ENCODE results near the gene LMBRD1.

LMBRD1 gene

DNA sequence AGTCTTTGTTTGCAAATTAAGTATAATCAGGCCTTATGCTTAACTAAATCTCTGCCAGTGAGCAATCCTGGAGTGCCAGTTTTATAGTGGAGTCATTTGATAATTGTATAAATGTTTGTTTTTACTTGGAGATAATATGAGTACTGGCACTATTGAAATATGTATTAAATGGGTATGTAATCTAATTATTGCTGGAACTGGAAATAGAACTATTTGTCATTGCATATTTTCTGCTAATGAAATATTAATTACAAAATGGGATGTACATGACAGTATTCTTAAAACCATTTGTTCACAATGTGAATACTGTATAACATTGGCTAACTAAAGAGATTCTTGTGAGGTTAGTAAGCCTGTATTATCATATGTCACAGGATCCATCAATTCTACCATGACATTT, 20.5 kb upstream of the LMBRD1 start:
- Histone ChIP-seq H3K9ac (ENCODE audit: low read length) (no peak overlapping the region), H3K27ac (ENCODE audit: low read depth, low read length) (no peak overlapping the region), H2AFZ (ENCODE audit: low read depth, low read length, severe bottlenecking) (peak overlapping the region; percentile 80), H3F3A (ENCODE audit: insufficient read depth) (no peaks in the 10 kb centered on the region), H3K9me3 (ENCODE audit: insufficient read depth, low read length) (no peaks in the 10 kb centered on the region), H4K20me1 (ENCODE audit: low read depth, low read length) (no peaks in the 10 kb centered on the region), H3K36me3 (ENCODE audit: low read length) (no peaks in the 10 kb centered on the region), H3K79me2 (ENCODE audit: insufficient read depth, low read length) (no peaks in the 10 kb centered on the region), H3K9me2 (replicated peaks; ENCODE audit: insufficient read depth, low read length) (no peaks in the 10 kb centered on the region), H3K27me3 (ENCODE audit: low read length) (no peaks in the 10 kb centered on the region), H3K4me2 (ENCODE audit: low read depth, low read length, poor library complexity, severe bottlenecking) (peak overlapping the region; percentile 39), H3K4me3 (ENCODE audit: insufficient read depth, low read length, poor library complexity, severe bottlenecking) (no peak overlapping the region)
- TF ChIP-seq, protein P1, sequence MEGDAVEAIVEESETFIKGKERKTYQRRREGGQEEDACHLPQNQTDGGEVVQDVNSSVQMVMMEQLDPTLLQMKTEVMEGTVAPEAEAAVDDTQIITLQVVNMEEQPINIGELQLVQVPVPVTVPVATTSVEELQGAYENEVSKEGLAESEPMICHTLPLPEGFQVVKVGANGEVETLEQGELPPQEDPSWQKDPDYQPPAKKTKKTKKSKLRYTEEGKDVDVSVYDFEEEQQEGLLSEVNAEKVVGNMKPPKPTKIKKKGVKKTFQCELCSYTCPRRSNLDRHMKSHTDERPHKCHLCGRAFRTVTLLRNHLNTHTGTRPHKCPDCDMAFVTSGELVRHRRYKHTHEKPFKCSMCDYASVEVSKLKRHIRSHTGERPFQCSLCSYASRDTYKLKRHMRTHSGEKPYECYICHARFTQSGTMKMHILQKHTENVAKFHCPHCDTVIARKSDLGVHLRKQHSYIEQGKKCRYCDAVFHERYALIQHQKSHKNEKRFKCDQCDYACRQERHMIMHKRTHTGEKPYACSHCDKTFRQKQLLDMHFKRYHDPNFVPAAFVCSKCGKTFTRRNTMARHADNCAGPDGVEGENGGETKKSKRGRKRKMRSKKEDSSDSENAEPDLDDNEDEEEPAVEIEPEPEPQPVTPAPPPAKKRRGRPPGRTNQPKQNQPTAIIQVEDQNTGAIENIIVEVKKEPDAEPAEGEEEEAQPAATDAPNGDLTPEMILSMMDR (IDR thresholded peaks at IDR 0.05; ENCODE audit: insufficient read depth, low read length, poor library complexity, severe bottlenecking): no peak
- TF ChIP-seq EZH2phosphoT487 (conservative IDR thresholded peaks at IDR 0.05; ENCODE audit: low read length): no peak

GRCh38 chr6:69816569-69816968, 19.8 kb upstream of the LMBRD1 start:
- Histone ChIP-seq H3K4me3 (ENCODE audit: insufficient read depth, low read length, poor library complexity, severe bottlenecking) (no peak overlapping the region), H3K27me3 (ENCODE audit: low read length) (no peaks in the 10 kb centered on the region), H2AFZ (ENCODE audit: low read depth, low read length, severe bottlenecking) (peak overlapping the region; percentile 80), H3F3A (ENCODE audit: insufficient read depth) (no peaks in the 10 kb centered on the region), H4K20me1 (ENCODE audit: low read depth, low read length) (no peaks in the 10 kb centered on the region), H3K9me3 (ENCODE audit: insufficient read depth, low read length) (no peaks in the 10 kb centered on the region), H3K9me2 (replicated peaks; ENCODE audit: insufficient read depth, low read length) (no peaks in the 10 kb centered on the region), H3K4me2 (ENCODE audit: low read depth, low read length, poor library complexity, severe bottlenecking) (peak overlapping the region; percentile 39), H3K27ac (ENCODE audit: low read depth, low read length) (no peak overlapping the region), H3K79me2 (ENCODE audit: insufficient read depth, low read length) (no peaks in the 10 kb centered on the region), H3K9ac (ENCODE audit: low read length) (no peak overlapping the region), H3K36me3 (ENCODE audit: low read length) (no peaks in the 10 kb centered on the region)
- TF ChIP-seq EZH2phosphoT487 (conservative IDR thresholded peaks at IDR 0.05; ENCODE audit: low read length): no peak
- TF ChIP-seq, protein P1 (IDR thresholded peaks at IDR 0.05; ENCODE audit: insufficient read depth, low read length, poor library complexity, severe bottlenecking): no peak

DNA sequence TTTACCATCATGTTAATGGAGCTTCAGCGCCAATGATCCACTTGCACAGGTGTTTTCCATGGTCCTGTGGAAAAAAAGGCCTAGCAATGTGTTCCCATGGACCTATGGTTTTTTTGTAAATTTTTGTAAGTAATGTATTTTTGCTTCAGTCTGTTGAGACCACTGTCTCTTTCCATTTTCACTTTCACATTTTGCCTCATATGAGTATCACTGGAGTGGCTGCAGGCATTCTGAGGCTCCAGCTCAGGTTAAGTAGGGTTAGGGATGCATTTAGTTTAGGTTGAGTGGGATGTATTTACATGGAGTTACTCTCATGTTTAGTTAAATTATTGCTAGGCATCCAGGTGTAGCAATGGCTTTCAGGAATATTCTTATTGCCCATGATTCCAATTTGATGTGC, 19.2 kb upstream of the LMBRD1 start:
- H3K9ac ChIP-seq (ENCODE audit: low read length): no peak overlapping the region
- no peaks in the 10 kb centered on the region for H3K79me2 ChIP-seq (ENCODE audit: insufficient read depth, low read length)
- TF ChIP-seq, protein P1 (IDR thresholded peaks at IDR 0.05; ENCODE audit: insufficient read depth, low read length, poor library complexity, severe bottlenecking): no peak
- no peak for TF ChIP-seq EZH2phosphoT487 (conservative IDR thresholded peaks at IDR 0.05; ENCODE audit: low read length)
- H3K9me3 ChIP-seq (ENCODE audit: insufficient read depth, low read length): no peaks in the 10 kb centered on the region
- no peak overlapping the region for H3K4me3 ChIP-seq (ENCODE audit: insufficient read depth, low read length, poor library complexity, severe bottlenecking)
- no peaks in the 10 kb centered on the region for H3K27me3 ChIP-seq (ENCODE audit: low read length)
- no peaks in the 10 kb centered on the region for H4K20me1 ChIP-seq (ENCODE audit: low read depth, low read length)
- no peak overlapping the region for H3K27ac ChIP-seq (ENCODE audit: low read depth, low read length)
- peak overlapping the region; percentile 39 for H3K4me2 ChIP-seq (ENCODE audit: low read depth, low read length, poor library complexity, severe bottlenecking)
- no peaks in the 10 kb centered on the region for H3K9me2 ChIP-seq (replicated peaks; ENCODE audit: insufficient read depth, low read length)
- H3K36me3 ChIP-seq (ENCODE audit: low read length): no peaks in the 10 kb centered on the region
- peak overlapping the region; percentile 80 for H2AFZ ChIP-seq (ENCODE audit: low read depth, low read length, severe bottlenecking)
- H3F3A ChIP-seq (ENCODE audit: insufficient read depth): no peaks in the 10 kb centered on the region

All from SU-DHL-6 (cell line).